Ovary (tissue), 9 donors: ENCODE data around the gene RPS27L. TPM values are rescaled to one million over a fixed set of nuclear protein-coding genes. Genes with fewer than 3 reads are reported as not detected.

Experiments used
- DNase-seq, 5 donors: peaks; one replicate each; pipeline ENCODE4 v3.0.0-alpha.2; 2019 to 2020
- H3K27ac ChIP-seq, 2 donors: fragments of 200-600 bp; one replicate each; pipeline versions ENCODE4 v1.5.1 to v1.8.0; 2019 to 2022
- H3K27me3 ChIP-seq: fragments of 200-600 bp; one replicate; pipeline ENCODE4 v1.8.0; 2022
- H3K36me3 ChIP-seq: fragments of 200-600 bp; sonication (generic); one replicate; pipeline ENCODE4 v1.5.1; 2019
- H3K4me1 ChIP-seq: one replicate; pipeline ENCODE4 v1.8.1; 2013; ENCODE audit warnings: mild to moderate bottlenecking, moderate library complexity; ENCODE audit not compliant: insufficient read depth
- H3K4me3 ChIP-seq: fragments of 200-600 bp; sonication (generic); one replicate; pipeline ENCODE4 v1.5.1; 2017
- H3K9me3 ChIP-seq, 2 donors: fragments of 200-600 bp in 1 of 2; sonication (generic) in 1 of 2; one replicate each; pipeline versions ENCODE4 v1.5.1 to v1.8.1; 2013 to 2019; ENCODE audit warnings: mild to moderate bottlenecking in 1 of 2, moderate library complexity in 1 of 2
- CTCF ChIP-seq, 3 donors: fragments of 450-650 bp in 2 of 3; fragments of 200-600 bp in 1 of 3; IDR thresholded peaks; one replicate each; pipeline versions ENCODE4 v1.5.1 to v1.8.0; 2016 to 2022; ENCODE audit warnings: antibody characterized with exemption in 3 of 3, mild to moderate bottlenecking in 1 of 3
- EP300 ChIP-seq: sonication (generic); formaldehyde crosslinking; IDR thresholded peaks from one replicate; pipeline ENCODE4 v1.6.1; 2017; ENCODE audit warnings: antibody characterized with exemption
- POLR2A ChIP-seq: fragments of 450-650 bp; IDR thresholded peaks from one replicate; pipeline ENCODE4 v1.6.1; 2017; ENCODE audit warnings: antibody characterized with exemption, mild to moderate bottlenecking, moderate library complexity
- WGBS, 3 donors: extraction: QIAGEN DNeasy Blood & Tissue Kit in 1 of 3; methylation state at CpG; one replicate each; pipeline versions ENCODE4 v1.1.5 to v1.1.7; 2013 to 2017; 5-methylcytosine and 5-hydroxymethylcytosine counted together
- intact Hi-C, 4 donors: fragments of 100-400 bp; cut with DNase I; formaldehyde crosslinking; loops; one replicate each; pipeline versions ENCODE4 v1.11.0 to v1.15.1; 2022 to 2023
- polyA plus RNA-seq, 2 donors: library from polyadenylated mRNA; stranded (reverse); fragments of 200-250 nt in 1 of 2; fragments of 350-450 nt in 1 of 2; fragmentation: Illumina TruSeq in 1 of 2; extraction: RNeasy Lipid Tissue Mini Kit (QIAGEN cat#74804) in 1 of 2; gene quantifications; one replicate each; pipeline ENCODE4 v1.2.3, GENCODE V29; 2013 to 2014
- total RNA-seq, 7 donors: library from RNA; depleted of rRNA in 2 of 7; stranded (reverse); fragments of >200 nt in 2 of 7; fragmentation: NEBNext Ultra II Directional in 3 of 7; extraction: Animal tissue kit (Norgen Biotek cat#: 25700) in 3 of 7; gene quantifications; one replicate each; pipeline versions ENCODE4 v1.1.0 to v1.2.4, GENCODE V29; 2016 to 2023
- donor health status: DM: no; HTN: no; CAD: no; lungs with moderate emphysema.
- donor health status: DM: no; HTN: no; CAD: no.
- donor health status: Bipolar disorder and iron deficiency.
- donor health status: DM: yes; HTN: yes; CAD: no.
- donor health status: DM: no; HTN: no; CAD: no.
- donor health status: DM: yes; HTN: yes; CAD: no.

Gene RPS27L
- total and polyA plus RNA-seq, 9 donors, result 85.5 to 129 (median 95.0) TPM

DNA sequence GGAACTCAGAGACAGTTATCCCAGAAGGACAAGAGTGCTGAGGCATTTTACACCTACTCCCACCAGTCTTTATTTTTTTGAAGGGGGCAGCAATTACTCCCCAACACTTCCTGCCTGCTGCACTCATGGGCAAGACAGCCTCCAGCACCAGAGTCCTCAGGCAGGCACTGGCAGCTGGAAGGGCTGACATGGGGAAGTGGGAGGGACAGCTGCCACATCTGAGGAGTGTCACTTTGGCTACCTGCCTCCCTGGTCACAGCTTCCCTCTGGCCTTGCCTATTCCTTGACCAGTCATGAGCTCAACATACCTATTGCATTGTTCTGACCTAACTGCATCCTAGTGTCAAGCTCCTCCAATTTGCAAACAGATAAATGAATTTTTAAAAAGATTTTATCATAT lies 45.8 kb downstream of the RPS27L start:
- TF ChIP-seq EP300, result no peak
- TF ChIP-seq POLR2A, result no peak
- no peak for TF ChIP-seq CTCF (IDR thresholded peaks at IDR 0.05)
- no peak for DNase-seq
- Histone ChIP-seq H3K4me1 (no peaks in the 10 kb centered on the region), H3K36me3 (no peaks in the 10 kb centered on the region), H3K9me3 (no peaks in the 10 kb centered on the region), H3K27ac (no peak overlapping the region), H3K4me3 (no peak overlapping the region), H3K27me3 (no peaks in the 10 kb centered on the region)
- intact Hi-C loops, result no loop called here

- Histone ChIP-seq H3K4me3 (no peak overlapping the region), H3K4me1 (no peaks in the 10 kb centered on the region), H3K36me3 (no peaks in the 10 kb centered on the region), H3K9me3 (no peaks in the 10 kb centered on the region), H3K27ac (no peak overlapping the region), H3K27me3 (no peaks in the 10 kb centered on the region)
- intact Hi-C loops, result no loop called here
- DNase-seq, result no peak
- TF ChIP-seq POLR2A (no peak), CTCF (IDR thresholded peaks at IDR 0.05) (no peak), EP300 (no peak)
- 92 to 100% (median 95%) methylated on average over 3 of the region's 3 CpGs for WGBS, 3 donors
Observed at GRCh38 chr15:63110428-63111026, 46.8 kb downstream of the RPS27L start.

GRCh38 chr15:63109920-63110319 lies 47.4 kb downstream of the RPS27L start:
- TF ChIP-seq EP300, result no peak
- TF ChIP-seq CTCF (IDR thresholded peaks at IDR 0.05), result no peak
- no peak for TF ChIP-seq POLR2A
- no peak overlapping the region for H3K27ac ChIP-seq
- no peak for DNase-seq
- WGBS, 3 donors, result 92 to 93% (median 92%) methylated on average over 2 of the region's 2 CpGs
- H3K4me3 ChIP-seq, result no peak overlapping the region
- no peaks in the 10 kb centered on the region for H3K9me3 ChIP-seq
- intact Hi-C loops, result no loop called here
- no peaks in the 10 kb centered on the region for H3K4me1 ChIP-seq
- H3K36me3 ChIP-seq, result no peaks in the 10 kb centered on the region
- H3K27me3 ChIP-seq, result no peaks in the 10 kb centered on the region

DNA sequence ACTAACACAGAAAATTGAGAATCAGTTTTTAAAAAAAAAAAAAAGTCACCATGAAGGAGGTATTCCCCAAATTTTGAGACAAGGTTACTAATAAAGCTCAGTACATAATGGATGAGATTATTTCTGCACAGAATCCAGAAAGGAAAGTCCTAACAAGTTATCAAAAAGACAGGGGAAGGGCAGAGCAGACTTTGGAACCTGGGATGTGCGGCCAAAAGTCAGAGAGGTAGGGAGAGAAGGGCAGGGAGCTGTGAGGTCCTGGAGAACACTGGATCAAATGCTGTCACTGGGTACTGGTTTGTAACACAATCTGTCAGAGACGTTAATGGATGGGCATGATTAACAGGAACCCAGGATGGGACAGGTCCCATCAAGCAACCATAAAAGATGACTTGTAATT lies 47.8 kb downstream of the RPS27L start:
- DNase-seq, result no peak
- Histone ChIP-seq H3K27me3 (no peaks in the 10 kb centered on the region), H3K27ac (no peak overlapping the region), H3K9me3 (no peaks in the 10 kb centered on the region), H3K36me3 (no peaks in the 10 kb centered on the region), H3K4me3 (no peak overlapping the region), H3K4me1 (no peaks in the 10 kb centered on the region)
- intact Hi-C loops, result no loop called here
- no peak for TF ChIP-seq POLR2A
- TF ChIP-seq EP300, result no peak
- no peak for TF ChIP-seq CTCF (IDR thresholded peaks at IDR 0.05)
- WGBS, 3 donors, result 94 to 96% (median 95%) methylated on average over 2 of the region's 2 CpGs
